Activated T-cell treated with anti-CD3 and anti-CD28 coated beads, Interleukin-2, amount 50 U/mL, for 48 hours (primary cell): ENCODE measurements around the gene FHL1.
A peak's percentile ranks its signal among the peaks of the same experiment; 100 is the strongest.
"Not testable (repeated sequence)": the region's sequence is repeated elsewhere in the genome, so short reads cannot be mapped to it uniquely, and the experiment has no call there.

Source experiments
- DNase-seq, 2 experiments: peaks; one replicate each; pipeline ENCODE4 v3.0.0-alpha.2; 2020

Gene FHL1

GRCh38 chrX:136147976-136148375, 643 bp downstream of the FHL1 start:
- DNase-seq = no peak

GRCh38 chrX:136148391-136148790, 1.1 kb downstream of the FHL1 start:
- no peak for DNase-seq

- no peak for DNase-seq
Measured at GRCh38 chrX:136154998-136155397, 7.7 kb downstream of the FHL1 start.

GRCh38 chrX:136156560-136157117, 9.3 kb downstream of the FHL1 start:
- DNase-seq = no peak

GRCh38 chrX:136157187-136157586, 9.9 kb downstream of the FHL1 start:
- no peak for DNase-seq

- DNase-seq = no peak
Measured at GRCh38 chrX:136158685-136159084, 11.4 kb downstream of the FHL1 start.

GRCh38 chrX:136159611-136160025, 12.3 kb downstream of the FHL1 start:
- no peak for DNase-seq

GRCh38 chrX:136162827-136163570, 15.7 kb downstream of the FHL1 start:
- DNase-seq = peak; percentile 63 to 68

- no peak for DNase-seq
Measured at GRCh38 chrX:136163689-136164088, 16.4 kb downstream of the FHL1 start.

- DNase-seq = no peak
Measured at GRCh38 chrX:136165406-136165805, 18.1 kb downstream of the FHL1 start.

- no peak for DNase-seq
Measured at GRCh38 chrX:136166221-136166855, 19.0 kb downstream of the FHL1 start.

GRCh38 chrX:136167989-136168388, 20.7 kb downstream of the FHL1 start:
- not testable (repeated sequence) for DNase-seq

- DNase-seq = no peak
Measured at GRCh38 chrX:136168929-136169735, 21.8 kb downstream of the FHL1 start.

GRCh38 chrX:136170139-136170800, 22.9 kb downstream of the FHL1 start:
- DNase-seq = no peak

- no peak for DNase-seq
Measured at GRCh38 chrX:136171420-136171819, 24.1 kb downstream of the FHL1 start.

GRCh38 chrX:136176399-136176825, 29.1 kb downstream of the FHL1 start:
- no peak for DNase-seq

- DNase-seq = no peak
Measured at GRCh38 chrX:136179133-136179532, 31.8 kb downstream of the FHL1 start.

- DNase-seq = no peak
Measured at GRCh38 chrX:136182414-136182813, 35.1 kb downstream of the FHL1 start.

GRCh38 chrX:136183172-136183571, 35.8 kb downstream of the FHL1 start:
- DNase-seq = no peak

GRCh38 chrX:136183917-136184316, 36.6 kb downstream of the FHL1 start:
- no peak for DNase-seq

- DNase-seq = no peak
Measured at GRCh38 chrX:136185401-136186022, 38.2 kb downstream of the FHL1 start.

GRCh38 chrX:136186023-136186413, 38.7 kb downstream of the FHL1 start:
- DNase-seq = no peak
